A549 (cell line): ENCODE measurements around the gene DTX3. TPM values are rescaled to one million over a fixed set of nuclear protein-coding genes. Genes with fewer than 3 reads are reported as not detected.

Experiments
- BHLHE40 ChIP-seq: IDR thresholded peaks from 2 replicates; pipeline ENCODE4 v1.6.1; 2012; ENCODE audit warnings: low read depth, low read length, inconsistent platforms
- CBX2 ChIP-seq: fragments of 200-600 bp; sonication (generic); IDR thresholded peaks from 2 replicates; pipeline ENCODE4 v1.6.1; 2016; ENCODE audit warnings: low read depth, mild to moderate bottlenecking, borderline replicate concordance
- CBX8 ChIP-seq: fragments of 200-600 bp; sonication (generic); IDR thresholded peaks from 2 replicates; pipeline ENCODE4 v1.6.1; 2016
- CHD4 ChIP-seq: fragments of 200-600 bp; sonication (generic); IDR thresholded peaks from 2 replicates; pipeline ENCODE4 v1.6.1; 2016; ENCODE audit warnings: antibody characterized with exemption, mild to moderate bottlenecking, borderline replicate concordance
- EHF ChIP-seq: fragments of 250-450 bp; sonication (Bioruptor Pico); IDR thresholded peaks from 2 replicates; pipeline ENCODE4 v1.5.0; 2020; ENCODE audit warnings: mild to moderate bottlenecking
- EHMT2 ChIP-seq: fragments of 200-600 bp; sonication (generic); IDR thresholded peaks from 2 replicates; pipeline ENCODE4 v1.6.1; 2016; ENCODE audit warnings: antibody characterized with exemption, low read depth, mild to moderate bottlenecking, moderate library complexity
- FOSB ChIP-seq: fragments of 250-450 bp; sonication (Bioruptor Pico); IDR thresholded peaks from 2 replicates; pipeline ENCODE4 v1.5.0; 2020; ENCODE audit warnings: mild to moderate bottlenecking, moderate library complexity
- FOSL2 ChIP-seq, 2 experiments: fragments of 450-650 bp in 1 of 2; fragments of >200 bp in 1 of 2; sonication (Bioruptor Twin) in 1 of 2; formaldehyde crosslinking; IDR thresholded peaks; 2 replicates each; pipeline versions ENCODE4 v1.5.0 to v1.6.1; 2016 to 2020; ENCODE audit warnings: mild to moderate bottlenecking in 1 of 2, moderate library complexity in 1 of 2
- FOXS1 ChIP-seq: fragments of 250-450 bp; sonication (Bioruptor Pico); IDR thresholded peaks from 2 replicates; pipeline ENCODE4 v1.5.0; 2020; ENCODE audit warnings: mild to moderate bottlenecking, moderate library complexity
- GATA3 ChIP-seq: IDR thresholded peaks from 2 replicates; pipeline ENCODE4 v1.6.1; 2012; ENCODE audit warnings: borderline replicate concordance
- HEYL ChIP-seq: fragments of 250-450 bp; sonication (Bioruptor Pico); IDR thresholded peaks from 2 replicates; pipeline ENCODE4 v1.8.0; 2021; ENCODE audit warnings: mild to moderate bottlenecking, moderate library complexity
- JUN ChIP-seq, 2 experiments: fragments of >200 bp; sonication (Bioruptor Twin); formaldehyde crosslinking; IDR thresholded peaks; 2 replicates in 1 of 2; 3 replicates in 1 of 2; pipeline ENCODE4 v1.6.1; 2016 to 2017
- JUNB ChIP-seq: fragments of >200 bp; sonication (Bioruptor Twin); formaldehyde crosslinking; IDR thresholded peaks from 2 replicates; pipeline ENCODE4 v1.6.1; 2016
- KDM1A ChIP-seq: fragments of 200-600 bp; sonication (generic); IDR thresholded peaks from 2 replicates; pipeline ENCODE4 v1.6.1; 2016; ENCODE audit warnings: low read depth, mild to moderate bottlenecking
- KDM5A ChIP-seq: fragments of 200-600 bp; sonication (generic); IDR thresholded peaks from 2 replicates; pipeline ENCODE4 v1.6.1; 2016; ENCODE audit warnings: antibody characterized with exemption, mild to moderate bottlenecking
- MAZ ChIP-seq: fragments of 150-350 bp; IDR thresholded peaks from 2 replicates; pipeline ENCODE4 v1.6.1; 2014; ENCODE audit warnings: antibody characterized with exemption, low read depth, low read length, borderline replicate concordance
- NPAS2 ChIP-seq: fragments of 250-450 bp; sonication (Bioruptor Pico); IDR thresholded peaks from 2 replicates; pipeline ENCODE4 v1.8.0; 2022; ENCODE audit warnings: mild to moderate bottlenecking, moderate library complexity, borderline replicate concordance
- NR3C1 ChIP-seq: fragments of >200 bp; sonication (Bioruptor Twin); formaldehyde crosslinking; IDR thresholded peaks from 3 replicates; pipeline ENCODE4 v1.6.1; 2017
- PHF8 ChIP-seq: fragments of 200-600 bp; sonication (generic); IDR thresholded peaks from 2 replicates; pipeline ENCODE4 v1.6.1; 2016; ENCODE audit warnings: low read depth, mild to moderate bottlenecking, antibody characterized with exemption, moderate library complexity, borderline replicate concordance
- POLR2AphosphoS2 ChIP-seq: conservative IDR thresholded peaks from 2 replicates; pipeline ENCODE4 v1.6.1; 2012; ENCODE audit warnings: low read length, improper control_type of control experiment, inconsistent platforms
- RAD21 ChIP-seq, 2 experiments: fragments of >200 bp in 1 of 2; sonication (Bioruptor Twin) in 1 of 2; formaldehyde crosslinking in 1 of 2; IDR thresholded peaks in 1 of 2; conservative IDR thresholded peaks in 1 of 2; 2 replicates in 1 of 2; 3 replicates in 1 of 2; pipeline ENCODE4 v1.6.1; 2012 to 2018; ENCODE audit warnings: inconsistent platforms in 1 of 2
- RARB ChIP-seq: fragments of 250-450 bp; sonication (Bioruptor Pico); IDR thresholded peaks from 2 replicates; pipeline ENCODE4 v1.8.0; 2021; ENCODE audit warnings: mild to moderate bottlenecking, moderate library complexity
- RNF2 ChIP-seq: fragments of 200-600 bp; sonication (generic); IDR thresholded peaks from 2 replicates; pipeline ENCODE4 v1.6.1; 2016; ENCODE audit warnings: low read depth, mild to moderate bottlenecking, antibody characterized with exemption, moderate library complexity, borderline replicate concordance
- SMC3 ChIP-seq: fragments of >200 bp; sonication (Bioruptor Twin); formaldehyde crosslinking; IDR thresholded peaks from 3 replicates; pipeline ENCODE4 v1.6.1; 2018; ENCODE audit warnings: inconsistent platforms
- SREBF2 ChIP-seq: fragments of 450-650 bp; IDR thresholded peaks from 2 replicates; pipeline ENCODE4 v1.6.1; 2014; ENCODE audit warnings: mild to moderate bottlenecking, moderate library complexity
- TFCP2L1 ChIP-seq: fragments of 250-450 bp; sonication (Bioruptor Pico); IDR thresholded peaks from 2 replicates; pipeline ENCODE4 v1.5.0; 2021; ENCODE audit warnings: mild to moderate bottlenecking
- ZFP36 ChIP-seq: fragments of 450-650 bp; IDR thresholded peaks from 2 replicates; pipeline ENCODE4 v1.6.1; 2014; ENCODE audit warnings: borderline replicate concordance; ENCODE audit not compliant: partially characterized antibody
- ZNF302 ChIP-seq: fragments of 250-450 bp; sonication (Bioruptor Pico); IDR thresholded peaks from 2 replicates; pipeline ENCODE4 v1.9.0; 2021; ENCODE audit warnings: inconsistent platforms, mild to moderate bottlenecking, moderate library complexity
- ZSCAN20 ChIP-seq: fragments of 250-450 bp; sonication (Bioruptor Pico); IDR thresholded peaks from 2 replicates; pipeline ENCODE4 v1.8.0; 2022; ENCODE audit warnings: mild to moderate bottlenecking, moderate library complexity
- polyA plus RNA-seq, 4 experiments: library from polyadenylated mRNA; depleted of rRNA in 3 of 4; stranded (reverse); fragments of >200 nt; fragmentation: RNase III in 1 of 4; extraction: RNeasy Plus Mini Kit Qiagen cat#74134 plus additional on column Dnase treatment in 1 of 4; gene quantifications; 2 replicates in 3 of 4; 3 replicates in 1 of 4; pipeline ENCODE4 v1.2.3, GENCODE V29; 2011 to 2017
- TF ChIP-seq, protein P1 (sequence below): fragments of 250-450 bp; sonication (Bioruptor Pico); IDR thresholded peaks from 2 replicates; pipeline ENCODE4 v1.5.0; 2021; ENCODE audit warnings: mild to moderate bottlenecking, moderate library complexity, borderline replicate concordance
- TF ChIP-seq, protein P2 (sequence below): fragments of >200 bp; sonication (Bioruptor Twin); formaldehyde crosslinking; IDR thresholded peaks from 3 replicates; pipeline ENCODE4 v1.5.1; 2016
- TF ChIP-seq, protein P3 (sequence below): IDR thresholded peaks from 2 replicates; pipeline ENCODE4 v1.6.1; 2012
- TF ChIP-seq, protein P4 (sequence below): fragments of 150-350 bp; IDR thresholded peaks from 2 replicates; pipeline ENCODE4 v1.6.1; 2014; ENCODE audit warnings: low read depth, mild to moderate bottlenecking, low read length
- TF ChIP-seq, protein P5 (sequence below): fragments of >200 bp; sonication (Bioruptor Twin); formaldehyde crosslinking; IDR thresholded peaks from 2 replicates; pipeline ENCODE4 v1.6.1; 2016

DTX3 gene
- polyA plus RNA-seq, 2 of the 4 experiments (the other 2 are of a cell fraction) = 21.7 to 24.7 TPM

DNA sequence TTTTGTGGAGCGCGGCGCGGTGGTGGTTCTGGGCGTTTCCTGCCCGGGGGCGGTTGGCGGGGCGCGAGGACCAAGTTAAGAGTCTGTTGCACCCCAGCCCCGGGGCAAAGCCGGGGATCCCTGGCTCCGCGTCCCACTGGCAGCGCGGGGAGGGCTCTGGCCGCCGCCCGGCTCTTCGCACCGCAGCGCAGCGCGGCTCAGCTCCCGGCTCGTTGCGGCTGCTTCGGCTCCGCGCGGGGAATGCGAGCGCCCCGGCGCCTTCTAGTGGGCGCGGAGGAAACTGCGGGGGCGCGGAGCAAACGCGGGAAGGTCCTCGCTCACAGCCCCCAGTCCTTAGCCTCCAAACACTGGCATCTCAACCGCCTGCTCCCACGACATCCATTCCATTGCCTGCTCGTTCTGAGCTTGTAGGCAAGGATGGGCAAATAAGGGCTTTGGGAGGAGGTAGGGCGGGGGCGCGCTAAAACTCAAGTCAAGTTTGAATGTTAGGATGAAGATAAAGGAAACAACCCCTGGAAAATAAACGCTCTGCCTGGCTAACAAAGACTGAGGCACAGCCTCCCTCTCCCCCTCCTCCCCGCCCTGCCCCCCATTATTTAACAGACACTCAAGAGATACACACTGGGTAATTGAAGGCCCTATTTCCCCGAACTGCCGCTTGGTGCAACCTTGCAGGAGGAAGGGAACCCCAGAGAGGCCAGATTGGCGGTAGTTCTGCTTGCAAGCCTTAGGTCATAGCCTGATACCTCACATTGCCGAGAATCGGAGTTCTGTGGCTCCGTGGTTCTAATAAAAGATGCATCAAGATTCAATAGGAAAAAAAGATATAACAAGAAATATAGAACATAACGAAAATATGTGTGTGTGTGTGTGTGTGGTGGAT, 28.6 kb downstream of the DTX3 start, which contains the start of gene B4GALNT1 (continued):
- TF ChIP-seq HEYL = no peak
- peak; percentile 55 to 60 for TF ChIP-seq RAD21 (conservative IDR thresholded peaks at IDR 0.05 in 1 of 2, IDR thresholded peaks at IDR 0.05 in 1 of 2)
- TF ChIP-seq, protein P1, sequence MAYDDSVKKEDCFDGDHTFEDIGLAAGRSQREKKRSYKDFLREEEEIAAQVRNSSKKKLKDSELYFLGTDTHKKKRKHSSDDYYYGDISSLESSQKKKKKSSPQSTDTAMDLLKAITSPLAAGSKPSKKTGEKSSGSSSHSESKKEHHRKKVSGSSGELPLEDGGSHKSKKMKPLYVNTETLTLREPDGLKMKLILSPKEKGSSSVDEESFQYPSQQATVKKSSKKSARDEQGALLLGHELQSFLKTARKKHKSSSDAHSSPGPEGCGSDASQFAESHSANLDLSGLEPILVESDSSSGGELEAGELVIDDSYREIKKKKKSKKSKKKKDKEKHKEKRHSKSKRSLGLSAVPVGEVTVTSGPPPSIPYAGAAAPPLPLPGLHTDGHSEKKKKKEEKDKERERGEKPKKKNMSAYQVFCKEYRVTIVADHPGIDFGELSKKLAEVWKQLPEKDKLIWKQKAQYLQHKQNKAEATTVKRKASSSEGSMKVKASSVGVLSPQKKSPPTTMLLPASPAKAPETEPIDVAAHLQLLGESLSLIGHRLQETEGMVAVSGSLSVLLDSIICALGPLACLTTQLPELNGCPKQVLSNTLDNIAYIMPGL (CRISPR knock-in tag) = peak; percentile 96
- no peak for TF ChIP-seq ZFP36
- TF ChIP-seq CBX2 = no peak
- peak in 1 of 2 experiments; percentile 60; a peak in 2 of 5 replicates for TF ChIP-seq JUN (IDR thresholded peaks at IDR 0.05)
- TF ChIP-seq KDM1A = no peak
- no peak for TF ChIP-seq FOSB (CRISPR knock-in tag)
- no peak for TF ChIP-seq POLR2AphosphoS2
- no peak for TF ChIP-seq FOXS1 (CRISPR knock-in tag)
- TF ChIP-seq SREBF2 = no peak
- no peak for TF ChIP-seq TFCP2L1 (CRISPR knock-in tag)
- TF ChIP-seq BHLHE40 = no peak
- TF ChIP-seq RARB = no peak
- no peak for TF ChIP-seq FOSL2 (IDR thresholded peaks at IDR 0.05)
- TF ChIP-seq FOSL2 (CRISPR knock-in tag; IDR thresholded peaks at IDR 0.05) = no peak
- peak; percentile 64; the same call in 1 of the 2 replicates for TF ChIP-seq MAZ
- TF ChIP-seq JUNB = no peak
- peak; percentile 67 for TF ChIP-seq SMC3
- no peak for TF ChIP-seq NPAS2 (CRISPR knock-in tag)
- TF ChIP-seq EHF (CRISPR knock-in tag) = no peak
- TF ChIP-seq, protein P2, sequence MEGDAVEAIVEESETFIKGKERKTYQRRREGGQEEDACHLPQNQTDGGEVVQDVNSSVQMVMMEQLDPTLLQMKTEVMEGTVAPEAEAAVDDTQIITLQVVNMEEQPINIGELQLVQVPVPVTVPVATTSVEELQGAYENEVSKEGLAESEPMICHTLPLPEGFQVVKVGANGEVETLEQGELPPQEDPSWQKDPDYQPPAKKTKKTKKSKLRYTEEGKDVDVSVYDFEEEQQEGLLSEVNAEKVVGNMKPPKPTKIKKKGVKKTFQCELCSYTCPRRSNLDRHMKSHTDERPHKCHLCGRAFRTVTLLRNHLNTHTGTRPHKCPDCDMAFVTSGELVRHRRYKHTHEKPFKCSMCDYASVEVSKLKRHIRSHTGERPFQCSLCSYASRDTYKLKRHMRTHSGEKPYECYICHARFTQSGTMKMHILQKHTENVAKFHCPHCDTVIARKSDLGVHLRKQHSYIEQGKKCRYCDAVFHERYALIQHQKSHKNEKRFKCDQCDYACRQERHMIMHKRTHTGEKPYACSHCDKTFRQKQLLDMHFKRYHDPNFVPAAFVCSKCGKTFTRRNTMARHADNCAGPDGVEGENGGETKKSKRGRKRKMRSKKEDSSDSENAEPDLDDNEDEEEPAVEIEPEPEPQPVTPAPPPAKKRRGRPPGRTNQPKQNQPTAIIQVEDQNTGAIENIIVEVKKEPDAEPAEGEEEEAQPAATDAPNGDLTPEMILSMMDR = peak; percentile 78
- no peak for TF ChIP-seq KDM5A
- no peak for TF ChIP-seq CBX8
- no peak for TF ChIP-seq CHD4
- no peak for TF ChIP-seq ZNF302
- no peak for TF ChIP-seq EHMT2
- TF ChIP-seq GATA3 = no peak
- TF ChIP-seq, protein P3, sequence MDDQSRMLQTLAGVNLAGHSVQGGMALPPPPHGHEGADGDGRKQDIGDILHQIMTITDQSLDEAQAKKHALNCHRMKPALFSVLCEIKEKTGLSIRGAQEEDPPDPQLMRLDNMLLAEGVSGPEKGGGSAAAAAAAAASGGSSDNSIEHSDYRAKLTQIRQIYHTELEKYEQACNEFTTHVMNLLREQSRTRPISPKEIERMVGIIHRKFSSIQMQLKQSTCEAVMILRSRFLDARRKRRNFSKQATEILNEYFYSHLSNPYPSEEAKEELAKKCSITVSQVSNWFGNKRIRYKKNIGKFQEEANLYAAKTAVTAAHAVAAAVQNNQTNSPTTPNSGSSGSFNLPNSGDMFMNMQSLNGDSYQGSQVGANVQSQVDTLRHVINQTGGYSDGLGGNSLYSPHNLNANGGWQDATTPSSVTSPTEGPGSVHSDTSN = no peak
- TF ChIP-seq, protein P4, sequence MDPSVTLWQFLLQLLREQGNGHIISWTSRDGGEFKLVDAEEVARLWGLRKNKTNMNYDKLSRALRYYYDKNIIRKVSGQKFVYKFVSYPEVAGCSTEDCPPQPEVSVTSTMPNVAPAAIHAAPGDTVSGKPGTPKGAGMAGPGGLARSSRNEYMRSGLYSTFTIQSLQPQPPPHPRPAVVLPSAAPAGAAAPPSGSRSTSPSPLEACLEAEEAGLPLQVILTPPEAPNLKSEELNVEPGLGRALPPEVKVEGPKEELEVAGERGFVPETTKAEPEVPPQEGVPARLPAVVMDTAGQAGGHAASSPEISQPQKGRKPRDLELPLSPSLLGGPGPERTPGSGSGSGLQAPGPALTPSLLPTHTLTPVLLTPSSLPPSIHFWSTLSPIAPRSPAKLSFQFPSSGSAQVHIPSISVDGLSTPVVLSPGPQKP = no peak
- TF ChIP-seq RNF2 = peak; percentile 79; the same call in 1 of the 2 replicates
- TF ChIP-seq ZSCAN20 (CRISPR knock-in tag) = no peak
- TF ChIP-seq, protein P5, sequence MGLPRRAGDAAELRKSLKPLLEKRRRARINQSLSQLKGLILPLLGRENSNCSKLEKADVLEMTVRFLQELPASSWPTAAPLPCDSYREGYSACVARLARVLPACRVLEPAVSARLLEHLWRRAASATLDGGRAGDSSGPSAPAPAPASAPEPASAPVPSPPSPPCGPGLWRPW = no peak
- peak; percentile 32; the same call in 1 of the 2 replicates for TF ChIP-seq PHF8
- TF ChIP-seq NR3C1 = no peak
